Fibroblast of lung (primary cell): ENCODE results near the gene DHDDS.

Experiments
- CTCF ChIP-seq, 2 donors: IDR thresholded peaks in 1 of 2; conservative IDR thresholded peaks in 1 of 2; 1 replicate in 1 of 2; 2 replicates in 1 of 2; pipeline ENCODE4 v1.5.1; 2011 to 2012; ENCODE audit warnings: low read length in 2 of 2, control low read depth in 1 of 2, inconsistent platforms in 1 of 2, low read depth in 1 of 2, mild to moderate bottlenecking in 1 of 2
- EZH2 ChIP-seq: IDR thresholded peaks from 2 replicates; pipeline ENCODE4 v1.5.1; 2012; ENCODE audit warnings: low read length, control low read depth, mild to moderate bottlenecking; ENCODE audit errors: missing control alignments

- TF ChIP-seq CTCF (conservative IDR thresholded peaks at IDR 0.05 in 1 of 2, IDR thresholded peaks at IDR 0.05 in 1 of 2; ENCODE audit: low read depth in 1 of 2, low read length in 2 of 2), result no peak
- no peak for TF ChIP-seq EZH2
Observed at GRCh38 chr1:26449868-26450267, 17.7 kb downstream of the DHDDS start.
